Aorta (tissue), 5 donors: ENCODE measurements around the gene LIMCH1. TPM values are rescaled to one million over a fixed set of nuclear protein-coding genes. Genes with fewer than 3 reads are reported as not detected.

Experiments used
- ATAC-seq: fragments of 200-7000 bp; cut with Tn5 transposase; one replicate; pipeline ENCODE4 v1.9.1; 2022; ENCODE audit warnings: moderate library complexity; ENCODE audit not compliant: low FRiP score
- DNase-seq, 2 donors: peaks; one replicate each; pipeline ENCODE4 v3.0.0-alpha.2; 2020
- H3K27ac ChIP-seq, 2 donors: one replicate each; pipeline ENCODE4 v1.5.1; 2013; ENCODE audit warnings: low read length in 2 of 2, mild to moderate bottlenecking in 2 of 2, moderate library complexity in 2 of 2, control low read depth in 1 of 2, inconsistent platforms in 1 of 2, low read depth in 1 of 2
- H3K27me3 ChIP-seq, 2 donors: one replicate each; pipeline ENCODE4 v1.6.1; 2013; ENCODE audit warnings: control low read depth in 1 of 2, low read length in 1 of 2, mild to moderate bottlenecking in 1 of 2, moderate library complexity in 1 of 2; ENCODE audit not compliant: insufficient read depth in 2 of 2, control insufficient read depth in 1 of 2
- H3K36me3 ChIP-seq, 2 donors: one replicate each; pipeline ENCODE4 v1.6.1; 2013; ENCODE audit warnings: control low read depth in 1 of 2, low read length in 1 of 2, mild to moderate bottlenecking in 1 of 2; ENCODE audit not compliant: insufficient read depth in 2 of 2, control insufficient read depth in 1 of 2
- H3K4me1 ChIP-seq, 2 donors: one replicate each; pipeline ENCODE4 v1.6.1; 2013; ENCODE audit warnings: low read length in 2 of 2, control low read depth in 1 of 2, mild to moderate bottlenecking in 1 of 2, moderate library complexity in 1 of 2; ENCODE audit not compliant: insufficient read depth in 2 of 2, control insufficient read depth in 1 of 2
- H3K4me3 ChIP-seq, 2 donors: one replicate each; pipeline ENCODE4 v1.5.1; 2013; ENCODE audit warnings: low read length in 2 of 2, control low read depth in 1 of 2, mild to moderate bottlenecking in 1 of 2
- H3K9me3 ChIP-seq: one replicate; pipeline ENCODE4 v1.6.1; 2013; ENCODE audit warnings: mild to moderate bottlenecking, low read length; ENCODE audit not compliant: control insufficient read depth
- WGBS, 2 donors: extraction: QIAGEN DNeasy Blood & Tissue Kit; methylation state at CpG; one replicate each; pipeline ENCODE4 v1.1.7; 2013; 5-methylcytosine and 5-hydroxymethylcytosine counted together
- intact Hi-C, 2 donors: fragments of 100-400 bp; cut with DNase I; formaldehyde crosslinking; loops; one replicate each; pipeline versions ENCODE4 v1.14.2 to v1.15.0; 2022
- polyA plus RNA-seq, 2 donors: library from polyadenylated mRNA; stranded (reverse); fragments of 200-250 nt; gene quantifications; one replicate each; pipeline ENCODE4 v1.2.3, GENCODE V29; 2013
- total RNA-seq, 2 donors: library from RNA; stranded (reverse); fragmentation: NEBNext Ultra II Directional; extraction: Animal tissue kit (Norgen Biotek cat#: 25700); gene quantifications; one replicate each; pipeline ENCODE4 v1.2.1, GENCODE V29; 2021
- donor health status: healthy with polysubstance abuse.
- donor health status: Bipolar disorder and iron deficiency.
- donor health status: DM: no; HTN: no; CAD: no.
- donor health status: DM: no; HTN: no; CAD: no.
- donor health status: DM: yes; HTN: yes; CAD: no.

Gene LIMCH1
- total and polyA plus RNA-seq, 4 donors, result 31.7 to 191 (median 109) TPM

- no peak for ATAC-seq
- DNase-seq, result no peak
- Histone ChIP-seq H3K4me3 (peak overlapping the region in 1 of 2 donors; percentile 11), H3K27me3 (peaks cover 0 to 3% of the 10 kb centered on the region in 2 donors), H3K9me3 (peaks cover 4% of the 10 kb centered on the region), H3K4me1 (no peaks in the 10 kb centered on the region), H3K27ac (no peak overlapping the region), H3K36me3 (no peaks in the 10 kb centered on the region)
- intact Hi-C loops, result no loop called here
- WGBS, 2 donors, result 5 to 7% methylated on average over 42 to 54 of the region's 54 CpGs
Observed at GRCh38 chr4:41745292-41746024, 207.5 kb downstream of the LIMCH1 start.

- H3K9me3 ChIP-seq, result peaks cover 4% of the 10 kb centered on the region
- H3K27ac ChIP-seq, result no peak overlapping the region
- DNase-seq, result no peak
- H3K4me3 ChIP-seq, result peak overlapping the region in 1 of 2 donors; percentile 11
- 1 to 4% methylated on average over 30 to 36 of the region's 36 CpGs for WGBS, 2 donors
- no peaks in the 10 kb centered on the region for H3K36me3 ChIP-seq
- no peak for ATAC-seq
- no peaks in the 10 kb centered on the region for H3K4me1 ChIP-seq
- peaks cover 0 to 3% of the 10 kb centered on the region in 2 donors for H3K27me3 ChIP-seq
- intact Hi-C loops, result no loop called here
Observed at GRCh38 chr4:41746025-41746439, 208.1 kb downstream of the LIMCH1 start.

- WGBS, 2 donors, result 7 to 10% methylated on average over 37 of the region's 37 CpGs
- intact Hi-C loops, result no loop called here
- Histone ChIP-seq H3K27me3 (peaks cover 0 to 3% of the 10 kb centered on the region in 2 donors), H3K4me3 (no peak overlapping the region), H3K27ac (no peak overlapping the region), H3K9me3 (peaks cover 4% of the 10 kb centered on the region), H3K36me3 (no peaks in the 10 kb centered on the region), H3K4me1 (no peaks in the 10 kb centered on the region)
- DNase-seq (no peak), ATAC-seq (no peak)
Observed at GRCh38 chr4:41746440-41747229, 208.7 kb downstream of the LIMCH1 start.

GRCh38 chr4:41747230-41748055 is 209.5 kb downstream of the LIMCH1 start:
- H3K9me3 ChIP-seq, result peaks cover 4% of the 10 kb centered on the region
- H3K27me3 ChIP-seq, result peaks cover 0 to 3% of the 10 kb centered on the region in 2 donors
- no peak overlapping the region for H3K27ac ChIP-seq
- intact Hi-C loops, result no loop called here
- no peaks in the 10 kb centered on the region for H3K4me1 ChIP-seq
- WGBS, 2 donors, result 5 to 6% methylated on average over 49 of the region's 49 CpGs
- DNase-seq (no peak), ATAC-seq (no peak)
- no peak overlapping the region for H3K4me3 ChIP-seq
- no peaks in the 10 kb centered on the region for H3K36me3 ChIP-seq

- intact Hi-C loops, result no loop called here
- peaks cover 2% of the 10 kb centered on the region for H3K9me3 ChIP-seq
- ATAC-seq (no peak), DNase-seq (no peak)
- no peak overlapping the region for H3K27ac ChIP-seq
- WGBS, 2 donors, result 6 to 9% methylated on average over 21 of the region's 21 CpGs
- no peaks in the 10 kb centered on the region for H3K36me3 ChIP-seq
- H3K27me3 ChIP-seq, result peaks cover 0 to 3% of the 10 kb centered on the region in 2 donors
- H3K4me1 ChIP-seq, result no peaks in the 10 kb centered on the region
- H3K4me3 ChIP-seq, result no peak overlapping the region
Observed at GRCh38 chr4:41748074-41748570, 210.2 kb downstream of the LIMCH1 start.

GRCh38 chr4:41748571-41749475 is 210.9 kb downstream of the LIMCH1 start, which contains the start of gene PHOX2B:
PHOX2B (minus strand) TSS chr4:41748725; CDS start chr4:41748610, 115 bp downstream.
- no peak within 1 kb of the TSS for H3K4me3 ChIP-seq
- no peaks in the 10 kb centered on the region for H3K4me1 ChIP-seq
- H3K27me3 ChIP-seq, result peaks cover 0 to 3% of the 10 kb centered on the region in 2 donors
- WGBS, 2 donors, result 9 to 13% methylated on average over 15 of the region's 15 CpGs
- no peak for DNase-seq
- intact Hi-C loops, result no loop called here
- H3K36me3 ChIP-seq, result no peaks in the 10 kb centered on the region
- no peak for ATAC-seq
- no peak within 1 kb of the TSS for H3K27ac ChIP-seq
- H3K9me3 ChIP-seq, result peaks cover 2% of the 10 kb centered on the region

- WGBS, 2 donors, result 12 to 14% methylated on average over 12 of the region's 12 CpGs
- no peak overlapping the region for H3K27ac ChIP-seq
- H3K9me3 ChIP-seq, result no peaks in the 10 kb centered on the region
- H3K36me3 ChIP-seq, result no peaks in the 10 kb centered on the region
- no peak overlapping the region for H3K4me3 ChIP-seq
- DNase-seq (no peak), ATAC-seq (no peak)
- no peaks in the 10 kb centered on the region for H3K4me1 ChIP-seq
- peaks cover 0 to 3% of the 10 kb centered on the region in 2 donors for H3K27me3 ChIP-seq
- intact Hi-C loops, result no loop called here
Observed at GRCh38 chr4:41749631-41750039, 211.7 kb downstream of the LIMCH1 start.
